PC-3 (cell line): ENCODE measurements around the gene SCUBE3. TPM values are rescaled to one million over a fixed set of nuclear protein-coding genes. Genes with fewer than 3 reads are reported as not detected.

ENCODE experiments used
- ATAC-seq: fragments of 200-7000 bp; cut with Tn5 transposase; 2 replicates; pipeline ENCODE4 v1.9.1; 2020; ENCODE audit warnings: mild to moderate bottlenecking, moderate library complexity
- BruUV-seq: library from RNA; stranded (reverse); fragments of 400-500 nt; replicated peaks from 2 replicates; lab custom pipeline; 2021; lab: Mats Ljungman, UMichigan
- CTCF ChIA-PET: fragments of 300-600 bp; sonication (Branson Sonifier 250); formaldehyde crosslinking; loops from one replicate; lab custom pipeline; 2022; ENCODE audit warnings: antibody characterized with exemption; lab: Charles Lee
- POLR2A ChIA-PET: fragments of 300-600 bp; sonication (Branson Sonifier 250); formaldehyde crosslinking; loops from one replicate; lab custom pipeline; 2022; ENCODE audit warnings: antibody characterized with exemption; ENCODE audit not compliant: unreplicated experiment; lab: Charles Lee
- DNase-seq: peaks from one replicate; pipeline ENCODE4 v3.0.0-alpha.2; 2015
- H2AFZ ChIP-seq: fragments of 300-600 bp; sonication (generic); 2 replicates; pipeline ENCODE4 v1.6.0; 2016; ENCODE audit warnings: antibody characterized with exemption, low read length
- H3F3A ChIP-seq: fragments of 300-600 bp; sonication (generic); one replicate; pipeline ENCODE4 v1.6.0; 2017; ENCODE audit warnings: antibody characterized with exemption, low read length, control low read depth, mild to moderate bottlenecking; ENCODE audit not compliant: unreplicated experiment
- H3K27ac ChIP-seq: fragments of 300-600 bp; sonication (generic); 2 replicates; pipeline ENCODE4 v1.5.1; 2016; ENCODE audit warnings: mild to moderate bottlenecking, low read length
- H3K27me3 ChIP-seq: fragments of 300-600 bp; sonication (generic); 2 replicates; pipeline ENCODE4 v1.6.1; 2016; ENCODE audit warnings: low read length, mixed read lengths
- H3K36me3 ChIP-seq: fragments of 300-600 bp; sonication (generic); 2 replicates; pipeline ENCODE4 v1.6.1; 2016; ENCODE audit warnings: low read depth, mixed run types, low read length, mixed read lengths
- H3K4me1 ChIP-seq: fragments of 300-600 bp; sonication (generic); 2 replicates; pipeline ENCODE4 v1.5.1; 2016; ENCODE audit warnings: low read length; ENCODE audit not compliant: insufficient read depth
- H3K4me2 ChIP-seq: fragments of 300-600 bp; sonication (generic); 2 replicates; pipeline ENCODE4 v1.6.0; 2016; ENCODE audit warnings: low read length
- H3K4me3 ChIP-seq: fragments of 300-600 bp; sonication (generic); 2 replicates; pipeline ENCODE4 v1.5.1; 2016; ENCODE audit warnings: mild to moderate bottlenecking, low read length, mixed read lengths
- H3K79me2 ChIP-seq: fragments of 300-600 bp; sonication (generic); 2 replicates; pipeline ENCODE4 v1.6.1; 2017; ENCODE audit warnings: low read length, mixed read lengths
- H3K9ac ChIP-seq: fragments of 300-600 bp; sonication (generic); 2 replicates; pipeline ENCODE4 v1.6.0; 2016; ENCODE audit warnings: mild to moderate bottlenecking, low read length
- H3K9me2 ChIP-seq: fragments of 300-600 bp; sonication (generic); replicated peaks from 2 replicates; pipeline ENCODE4 v1.6.1; 2016; ENCODE audit warnings: mixed run types, low read length, mixed read lengths
- H3K9me3 ChIP-seq: fragments of 300-600 bp; sonication (generic); 2 replicates; pipeline ENCODE4 v1.6.1; 2016; ENCODE audit warnings: low read length, mixed read lengths
- H4K20me1 ChIP-seq: fragments of 300-600 bp; sonication (generic); 2 replicates; pipeline ENCODE4 v1.6.1; 2016; ENCODE audit warnings: low read length, mixed read lengths
- CTCF ChIP-seq: fragments of 300-600 bp; sonication (generic); conservative IDR thresholded peaks from 2 replicates; pipeline ENCODE4 v1.5.1; 2017; ENCODE audit warnings: antibody characterized with exemption, low read depth, mild to moderate bottlenecking, low read length
- EZH2 ChIP-seq: fragments of 300-600 bp; sonication (generic); IDR thresholded peaks from one replicate; pipeline ENCODE4 v1.6.1; 2017; ENCODE audit warnings: antibody characterized with exemption, mild to moderate bottlenecking, low read length; ENCODE audit not compliant: unreplicated experiment
- EZH2phosphoT487 ChIP-seq: fragments of 300-600 bp; sonication (generic); IDR thresholded peaks from 2 replicates; pipeline ENCODE4 v1.6.1; 2018; ENCODE audit warnings: mild to moderate bottlenecking, antibody characterized with exemption, low read length, borderline replicate concordance
- intact Hi-C: fragments of 100-400 bp; cut with micrococcal nuclease; formaldehyde crosslinking; loops from 2 replicates; pipeline ENCODE4 v1.9.0; 2023
- total RNA-seq: library from RNA; depleted of rRNA; stranded (reverse); fragments of >200 nt; gene quantifications from 2 replicates; pipeline ENCODE4 v1.2.3, GENCODE V29; 2014

The SCUBE3 gene
- total RNA-seq, 1 experiment from 2014 or later, result 1.5 TPM

GRCh38 chr6:35219683-35220326, 6.0 kb downstream of the SCUBE3 start:
- Histone ChIP-seq H3K9me3 (no peaks in the 10 kb centered on the region), H3K4me2 (no peak overlapping the region), H4K20me1 (no peaks in the 10 kb centered on the region), H3K36me3 (no peaks in the 10 kb centered on the region), H3K9me2 (no peaks in the 10 kb centered on the region), H3F3A (no peaks in the 10 kb centered on the region), H3K9ac (no peak overlapping the region), H3K27ac (no peak overlapping the region), H3K4me1 (peaks cover 7% of the 10 kb centered on the region; the same call in 1 of the 2 replicates), H2AFZ (no peak overlapping the region), H3K4me3 (no peak overlapping the region), H3K79me2 (no peaks in the 10 kb centered on the region), H3K27me3 (no peaks in the 10 kb centered on the region)
- no peak for DNase-seq
- intact Hi-C loops, result no loop called here
- BruUV-seq, result no TSS peak
- ATAC-seq, result no peak
- POLR2A ChIA-PET, result no interaction called here
- no peak for TF ChIP-seq EZH2phosphoT487
- no peak for TF ChIP-seq CTCF
- no peak for TF ChIP-seq EZH2
- CTCF ChIA-PET, result no interaction called here

GRCh38 chr6:35220711-35221110, 7.0 kb downstream of the SCUBE3 start:
- no peak for ATAC-seq
- no peak for DNase-seq
- BruUV-seq, result no TSS peak
- Histone ChIP-seq H3K27me3 (no peaks in the 10 kb centered on the region), H3K4me2 (no peak overlapping the region), H3K4me1 (peaks cover 7% of the 10 kb centered on the region; the same call in 1 of the 2 replicates), H3K9ac (no peak overlapping the region), H3K27ac (no peak overlapping the region), H3K79me2 (no peaks in the 10 kb centered on the region), H3K9me3 (no peaks in the 10 kb centered on the region), H2AFZ (no peak overlapping the region), H3K4me3 (no peak overlapping the region), H3K36me3 (no peaks in the 10 kb centered on the region), H3K9me2 (no peaks in the 10 kb centered on the region), H4K20me1 (no peaks in the 10 kb centered on the region), H3F3A (no peaks in the 10 kb centered on the region)
- TF ChIP-seq CTCF (no peak), EZH2 (no peak), EZH2phosphoT487 (no peak)
- intact Hi-C loops, result no loop called here
- CTCF ChIA-PET, result no interaction called here
- POLR2A ChIA-PET, result no interaction called here

- ChIA-PET CTCF (no interaction called here), POLR2A (no interaction called here)
- H3K36me3 ChIP-seq, result no peaks in the 10 kb centered on the region
- TF ChIP-seq EZH2 (no peak), CTCF (no peak), EZH2phosphoT487 (no peak)
- no peak overlapping the region for H3K27ac ChIP-seq
- ATAC-seq (no peak), DNase-seq (no peak)
- H3F3A ChIP-seq, result no peaks in the 10 kb centered on the region
- H2AFZ ChIP-seq, result no peak overlapping the region
- H3K9ac ChIP-seq, result no peak overlapping the region
- no peaks in the 10 kb centered on the region for H3K27me3 ChIP-seq
- BruUV-seq, result no TSS peak
- no peaks in the 10 kb centered on the region for H4K20me1 ChIP-seq
- H3K9me2 ChIP-seq, result no peaks in the 10 kb centered on the region
- H3K4me1 ChIP-seq, result no peaks in the 10 kb centered on the region
- no peaks in the 10 kb centered on the region for H3K79me2 ChIP-seq
- no peak overlapping the region for H3K4me3 ChIP-seq
- no peak overlapping the region for H3K4me2 ChIP-seq
- intact Hi-C loops, result no loop called here
- no peaks in the 10 kb centered on the region for H3K9me3 ChIP-seq
Measured at GRCh38 chr6:35223396-35223795, 9.6 kb downstream of the SCUBE3 start.
